Measurements from ENCODE around the gene NFATC2.

DNA sequence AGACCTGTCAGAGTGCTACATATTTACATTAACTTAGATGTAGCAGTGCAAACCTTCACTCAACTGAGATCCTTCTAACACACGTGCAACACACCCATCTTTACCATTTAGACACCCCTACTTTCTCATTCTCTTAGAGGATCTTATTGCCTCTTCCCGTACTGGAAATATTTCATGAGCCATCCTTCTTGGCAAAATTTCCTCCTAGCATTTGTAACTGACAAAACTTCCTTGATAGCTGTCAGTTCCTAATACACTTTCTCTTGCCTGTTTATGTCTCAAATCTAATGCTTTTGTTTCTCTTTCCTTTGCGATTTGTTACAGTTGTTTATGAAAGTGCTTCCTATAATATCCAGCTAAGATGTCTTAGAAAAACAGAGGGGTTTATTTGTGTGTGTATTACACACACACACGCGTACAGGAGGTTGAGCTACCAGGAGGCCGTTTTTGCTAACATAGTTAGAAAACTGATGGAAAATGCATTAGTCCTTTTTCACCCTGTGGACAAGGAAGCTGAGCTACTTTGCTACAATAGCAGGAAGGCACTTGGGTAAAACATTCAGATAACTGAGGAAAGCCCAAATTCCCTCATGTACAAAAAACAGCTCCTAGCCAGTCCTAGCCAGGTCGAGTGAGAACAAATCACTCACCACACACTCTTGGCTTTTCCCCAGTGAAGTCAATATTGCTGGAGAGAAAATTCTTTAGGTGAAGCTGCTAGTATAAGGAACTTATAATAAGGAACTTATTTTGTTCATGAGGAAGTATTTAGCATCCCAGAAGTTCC is 153.6 kb downstream of the NFATC2 start:
- no peak for TF ChIP-seq JUND (IDR thresholded peaks at IDR 0.05; ENCODE audit: low read length)
- TF ChIP-seq RAD21 (IDR thresholded peaks at IDR 0.05 in 1 of 2, conservative IDR thresholded peaks at IDR 0.05 in 1 of 2; ENCODE audit: low read depth in 2 of 2, low read length in 2 of 2) = no peak
- no peak for TF ChIP-seq EP300 (IDR thresholded peaks at IDR 0.05; ENCODE audit: borderline replicate concordance in 1 of 2, low read depth in 2 of 2, low read length in 2 of 2)
- TF ChIP-seq RFX5 (IDR thresholded peaks at IDR 0.05; ENCODE audit: borderline replicate concordance, low read depth, low read length) = no peak
- no peak for TF ChIP-seq CREB1 (IDR thresholded peaks at IDR 0.05)
- TF ChIP-seq EGR1 (IDR thresholded peaks at IDR 0.05; ENCODE audit: borderline replicate concordance, low read depth, low read length) = no peak
- no peak for TF ChIP-seq USF2 (IDR thresholded peaks at IDR 0.05; ENCODE audit: low read length)
- TF ChIP-seq TAF1 (IDR thresholded peaks at IDR 0.05; ENCODE audit: low read depth, low read length) = no peak
- TF ChIP-seq TEAD4 (IDR thresholded peaks at IDR 0.05; ENCODE audit: low read depth, low read length) = no peak
- TF ChIP-seq CHD2 (IDR thresholded peaks at IDR 0.05; ENCODE audit: low read length) = no peak
- no peak for TF ChIP-seq POLR2AphosphoS5 (IDR thresholded peaks at IDR 0.05; ENCODE audit: low read depth, low read length)
- no peak for TF ChIP-seq EZH2 (IDR thresholded peaks at IDR 0.05; ENCODE audit: low read depth, low read length, severe bottlenecking)
- no peak for TF ChIP-seq CBX8 (IDR thresholded peaks at IDR 0.05; ENCODE audit: borderline replicate concordance, low read depth, low read length)
